CD4-positive, alpha-beta T cell treated with Interferon alpha-2 for 1 hour (primary cell): Measurements from ENCODE around the gene NAT8L.

Experiments
- DNase-seq, 2 donors: peaks; one replicate each; pipeline ENCODE4 v3.0.0-alpha.2; 2020 to 2022

The NAT8L gene

GRCh38 chr4:2096073-2096609, 37.0 kb downstream of the NAT8L start:
- no peak for DNase-seq

- DNase-seq: no peak
Observed at GRCh38 chr4:2101346-2102044, 42.4 kb downstream of the NAT8L start.

- DNase-seq: no peak
Observed at GRCh38 chr4:2102045-2102883, 43.1 kb downstream of the NAT8L start.

DNA sequence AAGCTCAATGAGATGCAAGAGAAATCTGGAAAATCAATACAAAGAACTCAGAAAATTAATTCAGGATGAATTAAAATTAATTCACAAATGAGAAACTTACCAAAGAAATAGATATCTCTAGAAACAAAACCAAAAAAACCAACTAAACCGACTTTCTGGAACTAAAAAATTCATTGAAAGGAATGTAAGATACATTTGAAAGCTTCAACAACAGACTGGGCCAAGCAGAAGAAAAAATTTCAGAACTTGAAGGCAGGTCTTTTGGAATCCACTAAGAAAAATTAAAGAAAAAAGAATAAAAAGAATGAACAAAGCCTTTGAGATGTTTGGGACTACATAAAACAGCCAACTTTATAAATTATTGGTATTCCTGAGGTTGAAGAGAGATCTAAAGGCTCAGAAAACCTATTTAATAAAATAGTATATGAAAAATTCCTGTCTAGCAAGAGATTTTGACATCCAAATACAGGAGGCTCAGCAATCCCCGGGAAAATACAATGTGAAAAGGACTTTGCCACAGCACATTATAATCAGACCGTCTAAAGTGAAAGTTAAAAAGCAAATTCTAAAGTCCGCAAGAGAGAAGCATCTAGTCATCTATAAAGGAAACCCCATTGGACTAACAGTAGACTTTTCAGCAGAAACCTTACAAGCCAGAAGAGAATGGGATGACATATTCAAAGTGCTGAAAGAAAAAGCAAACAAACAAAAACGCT, 44.2 kb downstream of the NAT8L start:
- DNase-seq: no peak

DNA sequence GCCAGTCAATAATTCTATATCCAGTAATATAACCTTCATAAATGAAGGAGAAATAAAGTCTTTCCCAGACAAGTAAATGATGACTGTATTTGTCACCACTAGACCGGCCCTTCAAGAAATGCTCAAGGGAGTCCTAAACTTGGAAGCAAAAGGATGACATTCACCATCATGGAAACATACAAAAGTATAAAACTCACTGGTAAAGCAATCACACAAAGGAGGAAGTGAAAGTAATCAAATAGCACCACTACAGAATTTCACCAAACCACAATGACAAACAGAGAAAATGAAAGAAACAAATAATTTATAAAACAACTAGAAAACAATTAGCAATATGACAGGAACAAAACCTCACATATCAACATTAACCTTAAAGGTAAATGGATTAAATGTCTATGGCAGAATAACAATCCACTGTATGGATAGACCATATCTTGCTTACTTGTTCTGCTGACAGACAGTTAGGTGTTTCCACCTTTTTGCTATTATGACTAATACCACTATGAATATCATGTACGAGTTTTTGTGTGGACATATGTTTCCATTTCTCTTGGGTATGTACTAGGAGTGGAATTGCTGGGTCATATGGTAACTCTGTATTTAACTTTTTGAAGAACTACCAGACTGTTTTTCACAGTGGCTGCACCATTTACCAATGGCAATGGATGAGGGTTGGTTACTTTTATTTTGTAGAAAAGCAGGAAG, 44.9 kb downstream of the NAT8L start:
- DNase-seq: no peak

- DNase-seq: no peak
Observed at GRCh38 chr4:2104556-2105345, 45.6 kb downstream of the NAT8L start.

GRCh38 chr4:2105559-2105958, 46.4 kb downstream of the NAT8L start:
- no peak for DNase-seq

DNA sequence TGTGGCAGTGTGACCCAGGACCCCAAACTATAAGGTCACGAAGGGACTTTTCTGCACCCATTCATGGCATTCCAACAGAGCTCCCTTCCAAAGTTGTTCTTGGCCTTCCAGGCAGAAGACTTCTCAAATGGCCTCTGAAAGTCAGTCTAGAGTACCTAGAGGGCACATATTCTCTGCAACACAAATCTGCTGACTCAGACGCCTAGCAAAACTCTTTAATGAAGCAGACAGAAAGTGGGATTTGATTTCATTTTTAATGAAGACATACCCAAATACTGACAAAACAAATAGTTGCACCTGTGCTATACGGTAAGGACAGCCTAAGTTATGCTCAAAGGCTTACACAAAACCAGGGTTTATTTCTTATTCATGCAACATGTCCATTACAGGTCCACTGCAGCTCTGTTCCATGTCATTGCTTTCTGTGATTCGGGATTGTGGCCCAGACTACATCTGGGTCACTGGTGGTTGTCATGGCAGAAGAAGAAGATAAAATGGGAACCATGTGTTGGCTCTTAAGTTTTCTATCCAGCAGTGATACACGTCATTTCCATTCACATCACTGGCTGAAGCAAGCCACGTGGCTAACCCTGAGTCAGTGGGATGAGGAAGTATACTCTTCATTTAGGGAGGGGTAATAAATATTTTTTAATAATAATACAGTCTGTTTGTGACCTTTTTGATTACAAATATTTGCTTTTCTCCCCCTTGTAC, 57.7 kb downstream of the NAT8L start:
- no peak for DNase-seq
